WERI-Rb-1 (cell line): ENCODE results near the gene LGMN.

Source experiments
- DNase-seq: peaks from one replicate; pipeline ENCODE4 v3.0.0-alpha.2; 2020
- H3K27ac ChIP-seq: fragments of 250-450 bp; sonication (Bioruptor Pico); 2 replicates; pipeline ENCODE4 v1.5.1; 2020; ENCODE audit warnings: mild to moderate bottlenecking, moderate library complexity
- H3K27me3 ChIP-seq: fragments of 250-450 bp; sonication (Bioruptor Pico); 2 replicates; pipeline ENCODE4 v1.5.1; 2021; ENCODE audit warnings: mild to moderate bottlenecking, low read depth, moderate library complexity; ENCODE audit not compliant: insufficient read depth, severe bottlenecking
- H3K36me3 ChIP-seq: fragments of 250-450 bp; sonication (Bioruptor Pico); 2 replicates; pipeline ENCODE4 v1.5.1; 2020; ENCODE audit warnings: mild to moderate bottlenecking, moderate library complexity
- H3K4me3 ChIP-seq: 2 replicates; pipeline ENCODE4 v1.5.1; 2011; ENCODE audit warnings: low read depth, mild to moderate bottlenecking, control low read depth, low read length
- H3K9me3 ChIP-seq: fragments of 250-450 bp; sonication (Bioruptor Pico); 2 replicates; pipeline ENCODE4 v1.5.1; 2021; ENCODE audit warnings: mild to moderate bottlenecking, moderate library complexity; ENCODE audit not compliant: severe bottlenecking
- TF ChIP-seq, protein P1 (sequence below): IDR thresholded peaks from 2 replicates; pipeline ENCODE4 v1.5.1; 2011; ENCODE audit warnings: low read depth, mild to moderate bottlenecking, control low read depth, inconsistent platforms, low read length

Gene LGMN

DNA sequence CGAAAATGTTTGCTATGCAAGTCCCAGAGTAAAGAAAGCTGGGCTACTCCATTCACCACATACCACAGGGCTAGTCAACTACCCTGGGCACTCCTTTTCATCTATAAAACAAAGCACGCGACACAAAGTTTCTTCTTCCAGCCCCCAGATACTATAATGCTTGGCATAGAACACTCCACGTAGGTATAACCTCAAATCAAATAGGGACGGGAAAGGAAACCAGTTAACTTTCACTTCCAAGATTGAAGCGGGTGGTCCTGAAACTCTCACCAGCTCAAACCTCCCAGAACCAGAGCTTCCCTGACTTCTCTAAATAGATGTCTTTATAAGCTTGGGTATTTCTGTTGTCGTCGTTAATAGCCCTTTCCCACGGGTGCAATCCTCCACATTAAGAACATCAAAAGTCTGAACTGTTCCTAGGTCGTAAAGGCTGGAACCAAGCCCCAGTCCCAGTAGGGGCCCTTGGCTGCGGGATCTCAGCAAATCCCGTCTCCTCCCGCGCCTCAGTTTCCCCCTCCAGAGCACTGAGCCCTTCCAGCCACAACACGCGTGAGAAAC is 647 bp downstream of the LGMN start:
- TF ChIP-seq, protein P1, sequence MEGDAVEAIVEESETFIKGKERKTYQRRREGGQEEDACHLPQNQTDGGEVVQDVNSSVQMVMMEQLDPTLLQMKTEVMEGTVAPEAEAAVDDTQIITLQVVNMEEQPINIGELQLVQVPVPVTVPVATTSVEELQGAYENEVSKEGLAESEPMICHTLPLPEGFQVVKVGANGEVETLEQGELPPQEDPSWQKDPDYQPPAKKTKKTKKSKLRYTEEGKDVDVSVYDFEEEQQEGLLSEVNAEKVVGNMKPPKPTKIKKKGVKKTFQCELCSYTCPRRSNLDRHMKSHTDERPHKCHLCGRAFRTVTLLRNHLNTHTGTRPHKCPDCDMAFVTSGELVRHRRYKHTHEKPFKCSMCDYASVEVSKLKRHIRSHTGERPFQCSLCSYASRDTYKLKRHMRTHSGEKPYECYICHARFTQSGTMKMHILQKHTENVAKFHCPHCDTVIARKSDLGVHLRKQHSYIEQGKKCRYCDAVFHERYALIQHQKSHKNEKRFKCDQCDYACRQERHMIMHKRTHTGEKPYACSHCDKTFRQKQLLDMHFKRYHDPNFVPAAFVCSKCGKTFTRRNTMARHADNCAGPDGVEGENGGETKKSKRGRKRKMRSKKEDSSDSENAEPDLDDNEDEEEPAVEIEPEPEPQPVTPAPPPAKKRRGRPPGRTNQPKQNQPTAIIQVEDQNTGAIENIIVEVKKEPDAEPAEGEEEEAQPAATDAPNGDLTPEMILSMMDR, result no peak
- peak overlapping the region; percentile 62; the same call in 1 of the 2 replicates for H3K27ac ChIP-seq
- no peaks in the 10 kb centered on the region for H3K27me3 ChIP-seq
- H3K4me3 ChIP-seq, result peak overlapping the region; percentile 96
- peaks cover 3% of the 10 kb centered on the region for H3K9me3 ChIP-seq
- DNase-seq, result no peak
- H3K36me3 ChIP-seq, result no peaks in the 10 kb centered on the region

DNA sequence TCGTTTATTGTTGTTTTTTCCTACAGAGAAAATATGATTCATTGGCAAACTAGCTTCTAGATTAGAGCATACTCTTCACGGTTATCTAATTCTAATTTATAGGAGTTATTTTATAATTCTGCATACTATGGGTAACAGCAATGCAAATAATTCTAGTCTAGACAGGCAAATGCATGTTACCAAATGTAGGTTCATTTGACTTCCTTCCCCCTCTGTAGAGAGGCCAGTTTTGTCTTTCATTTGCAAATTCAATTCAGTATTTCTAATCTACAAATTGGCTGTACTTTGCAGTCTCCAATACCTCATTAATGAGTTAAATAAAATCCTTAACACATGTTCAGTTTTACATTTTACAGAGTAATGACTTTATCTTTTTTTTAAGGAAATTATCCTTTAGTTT is 4.2 kb downstream of the LGMN start:
- DNase-seq, result no peak
- no peak overlapping the region for H3K27ac ChIP-seq
- peaks cover 8% of the 10 kb centered on the region for H3K36me3 ChIP-seq
- no peaks in the 10 kb centered on the region for H3K9me3 ChIP-seq
- no peak overlapping the region for H3K4me3 ChIP-seq
- TF ChIP-seq, protein P1, result no peak
- no peaks in the 10 kb centered on the region for H3K27me3 ChIP-seq

DNA sequence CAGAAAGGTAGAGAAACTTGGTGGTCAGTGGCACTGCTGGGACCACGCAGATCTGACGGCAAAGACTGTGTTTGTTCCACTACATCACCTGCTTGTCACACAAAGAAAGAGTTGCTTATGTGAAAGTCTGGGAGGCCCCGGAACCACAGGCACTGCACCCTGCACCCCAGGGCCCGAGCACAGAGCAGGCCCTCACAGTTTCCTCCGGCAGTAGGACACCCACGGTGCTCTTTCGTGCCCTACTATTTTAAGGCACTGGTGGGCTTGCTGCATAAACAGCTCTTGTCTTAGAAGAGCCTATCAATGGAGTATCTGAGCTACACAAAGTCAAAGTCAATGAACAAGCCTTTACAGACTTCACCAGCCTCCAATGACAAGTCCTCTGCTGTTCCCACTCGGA is 8.0 kb downstream of the LGMN start:
- H3K36me3 ChIP-seq, result peaks cover 8% of the 10 kb centered on the region
- TF ChIP-seq, protein P1, result no peak
- DNase-seq, result no peak
- no peak overlapping the region for H3K27ac ChIP-seq
- no peaks in the 10 kb centered on the region for H3K9me3 ChIP-seq
- H3K4me3 ChIP-seq, result no peak overlapping the region
- H3K27me3 ChIP-seq, result no peaks in the 10 kb centered on the region

DNA sequence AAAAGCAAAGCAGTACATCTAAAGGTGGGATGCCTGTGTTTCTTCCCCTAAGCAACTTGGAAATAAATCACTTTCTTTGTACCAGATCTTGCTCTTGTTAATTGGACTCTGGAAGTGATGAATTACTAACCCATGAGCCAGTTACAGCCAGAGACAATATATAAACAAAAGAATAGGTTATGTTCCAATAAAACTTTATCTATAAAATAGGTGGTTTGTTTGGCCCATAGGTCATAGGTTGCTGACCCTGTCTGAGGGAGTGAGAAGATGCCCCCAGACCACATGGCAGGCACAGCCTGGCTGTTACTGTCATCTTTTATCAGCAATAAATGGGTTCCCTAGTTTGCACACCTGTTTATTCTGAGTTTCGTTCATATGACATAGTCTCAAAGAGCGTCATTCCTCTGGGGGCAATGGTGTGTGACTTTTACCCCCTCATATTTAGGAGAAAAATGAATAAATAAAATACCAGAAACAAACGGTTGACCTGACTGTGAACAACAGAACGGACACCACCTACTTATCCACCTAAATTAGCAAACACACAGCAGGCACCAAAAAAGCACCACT is 10.7 kb downstream of the LGMN start:
- no peak overlapping the region for H3K4me3 ChIP-seq
- H3K27ac ChIP-seq, result no peak overlapping the region

DNA sequence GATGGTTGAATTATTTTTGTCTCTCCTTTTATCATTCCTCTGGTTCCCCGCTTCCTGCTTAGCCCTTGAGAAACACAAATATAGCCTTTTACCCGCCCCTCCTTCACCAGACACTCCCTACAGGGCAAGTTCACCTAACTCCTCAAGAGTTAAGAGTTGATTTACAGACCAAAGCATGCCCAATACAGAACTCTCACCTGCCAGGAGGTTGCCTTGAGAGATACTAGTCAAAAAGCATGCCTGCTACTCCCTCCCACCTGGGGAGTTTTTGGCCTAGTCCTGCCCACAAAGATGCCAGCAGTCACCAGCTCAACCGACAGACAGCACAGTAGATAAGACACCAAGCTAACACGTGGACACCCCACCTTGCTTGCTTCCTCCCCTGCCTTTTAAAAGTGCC is 11.2 kb downstream of the LGMN start:
- Histone ChIP-seq H3K27ac (no peak overlapping the region), H3K4me3 (no peak overlapping the region), H3K9me3 (no peaks in the 10 kb centered on the region), H3K36me3 (peaks cover 12% of the 10 kb centered on the region), H3K27me3 (no peaks in the 10 kb centered on the region)
- TF ChIP-seq, protein P1, result no peak
- DNase-seq, result no peak

More for the DNA sequence above, 10.7 kb downstream of the LGMN start:
- Histone ChIP-seq H3K27me3 (no peaks in the 10 kb centered on the region), H3K9me3 (no peaks in the 10 kb centered on the region), H3K36me3 (peaks cover 9% of the 10 kb centered on the region)
- TF ChIP-seq, protein P1, result no peak
- DNase-seq, result no peak

DNA sequence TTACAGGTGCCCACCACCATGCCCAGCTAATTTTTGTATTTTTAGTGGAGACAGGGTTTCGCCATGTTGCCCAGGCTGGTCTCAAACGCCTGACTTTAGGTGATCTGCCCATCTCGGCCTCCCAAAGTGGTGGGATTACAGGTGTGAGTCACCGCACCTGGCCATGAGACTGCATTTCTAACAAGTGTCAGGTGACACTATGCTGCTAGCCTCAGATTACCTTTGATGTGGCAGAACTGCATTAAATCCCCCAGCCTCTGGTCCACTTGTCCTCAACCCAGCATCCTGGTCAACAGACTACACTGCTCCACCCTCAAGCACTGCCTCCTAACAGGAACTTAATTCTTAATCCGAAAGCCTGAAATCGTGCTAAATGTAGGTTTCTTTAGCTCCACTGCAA is 13.1 kb downstream of the LGMN start:
- H3K4me3 ChIP-seq, result no peak overlapping the region
- TF ChIP-seq, protein P1, result no peak
- peaks cover 20% of the 10 kb centered on the region for H3K36me3 ChIP-seq
- peaks cover 9% of the 10 kb centered on the region for H3K9me3 ChIP-seq
- no peaks in the 10 kb centered on the region for H3K27me3 ChIP-seq
- DNase-seq, result no peak
- H3K27ac ChIP-seq, result no peak overlapping the region
